ENCODE data around the gene STRIP2.
"Not testable (repeated sequence)": the region's sequence is repeated elsewhere in the genome, so short reads cannot be mapped to it uniquely, and the experiment has no call there.

The STRIP2 gene

DNA sequence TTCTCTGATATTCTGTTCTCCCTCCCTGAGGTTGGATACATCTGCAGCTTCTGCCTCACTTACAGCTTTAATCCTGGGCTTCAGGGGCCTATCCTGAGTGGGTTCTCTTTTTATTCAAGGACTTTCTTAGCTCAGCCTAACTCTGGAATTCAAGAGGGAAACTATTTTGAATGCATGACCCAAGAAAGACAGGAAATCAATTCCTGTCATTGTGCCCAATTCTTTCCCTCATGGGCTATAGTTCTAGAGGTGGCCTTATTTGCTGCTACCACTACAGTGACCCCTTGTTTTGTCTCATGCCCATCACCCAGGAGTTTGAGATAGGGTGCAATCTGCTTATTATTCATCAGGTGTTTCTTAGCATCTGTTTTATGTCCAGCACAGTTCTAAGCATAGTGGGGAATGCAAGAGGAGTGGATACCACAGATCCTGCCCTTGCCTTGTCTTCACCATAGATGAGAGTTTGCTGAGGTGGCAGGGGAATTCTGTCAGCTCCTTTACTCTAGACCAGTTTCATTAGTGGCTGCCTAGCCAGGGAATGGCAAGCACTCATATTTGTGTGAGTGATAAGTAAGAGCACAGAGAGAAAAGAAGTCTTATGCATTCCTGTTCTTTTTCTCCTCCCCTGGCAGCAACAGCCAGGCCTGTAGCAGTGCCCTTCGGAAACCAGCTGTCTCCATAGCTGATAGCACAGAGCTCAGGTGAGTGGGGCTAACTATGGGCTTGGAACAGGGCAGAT, 19.4 kb downstream of the STRIP2 start:
- DNase-seq (ENCODE audit: low read depth in 2 of 2), result no peak

- DNase-seq (ENCODE audit: low read depth in 2 of 2), result no peak
Measured at GRCh38 chr7:129454249-129454551, 20.0 kb downstream of the STRIP2 start.

- DNase-seq (ENCODE audit: low read depth in 2 of 2), result no peak
Measured at GRCh38 chr7:129456421-129456820, 22.2 kb downstream of the STRIP2 start.

- no peak for DNase-seq (ENCODE audit: low read depth in 2 of 2)
Measured at GRCh38 chr7:129457101-129457500, 22.9 kb downstream of the STRIP2 start.

GRCh38 chr7:129458171-129458570, 23.9 kb downstream of the STRIP2 start:
- no peak for DNase-seq (ENCODE audit: low read depth in 2 of 2)

GRCh38 chr7:129461809-129462208, 27.6 kb downstream of the STRIP2 start:
- no peak for DNase-seq (ENCODE audit: low read depth in 2 of 2)

DNA sequence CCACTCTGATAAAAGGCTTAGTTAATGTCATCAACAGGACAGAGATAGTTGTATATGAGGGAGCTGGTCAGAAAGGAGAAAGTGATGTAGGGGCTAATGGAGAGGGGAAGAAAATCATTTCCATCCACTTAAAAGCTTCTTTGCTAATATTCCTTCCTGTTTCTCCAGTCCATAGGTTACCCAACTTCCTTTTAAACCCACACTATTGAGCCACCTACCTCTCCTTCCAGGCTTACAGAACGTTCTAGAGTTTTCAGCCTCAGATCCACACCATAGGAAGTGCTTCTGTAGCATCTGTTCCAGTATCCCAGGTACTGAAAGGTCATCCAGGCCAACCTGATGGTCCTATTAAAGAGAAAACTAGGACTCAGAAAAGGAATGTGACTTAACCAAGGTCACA, 28.2 kb downstream of the STRIP2 start:
- DNase-seq (ENCODE audit: low read depth in 2 of 2), result no peak

GRCh38 chr7:129464194-129464593, 30.0 kb downstream of the STRIP2 start:
- no peak for DNase-seq (ENCODE audit: low read depth in 2 of 2)

DNA sequence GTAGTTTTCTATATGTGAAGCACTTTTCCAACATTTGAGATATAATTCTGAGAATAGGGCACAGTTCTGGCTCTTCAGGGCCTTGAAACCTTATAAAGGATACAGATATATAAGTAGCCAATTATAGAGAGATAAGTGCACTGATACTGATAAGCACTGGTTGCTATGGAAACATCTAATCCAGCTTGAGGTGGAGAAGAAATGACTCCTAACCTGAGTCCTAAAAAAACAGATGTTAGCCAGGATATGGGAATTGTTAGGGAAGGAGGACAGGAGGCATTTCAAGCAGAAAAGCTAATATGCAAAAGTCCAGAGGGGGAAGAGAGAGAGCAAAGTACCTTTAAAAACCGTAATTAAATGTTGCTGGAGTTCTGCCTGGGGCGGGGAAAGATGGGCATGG, 30.8 kb downstream of the STRIP2 start:
- DNase-seq (ENCODE audit: low read depth in 2 of 2), result no peak

GRCh38 chr7:129466796-129467195, 32.6 kb downstream of the STRIP2 start:
- no peak for DNase-seq (ENCODE audit: low read depth in 2 of 2)

GRCh38 chr7:129468087-129468486, 33.9 kb downstream of the STRIP2 start:
- no peak for DNase-seq (ENCODE audit: low read depth in 2 of 2)

GRCh38 chr7:129468547-129468946, 34.3 kb downstream of the STRIP2 start:
- no peak for DNase-seq (ENCODE audit: low read depth in 2 of 2)

- no peak for DNase-seq (ENCODE audit: low read depth in 2 of 2)
Measured at GRCh38 chr7:129469930-129470329, 35.7 kb downstream of the STRIP2 start.

- DNase-seq (ENCODE audit: low read depth in 2 of 2), result no peak
Measured at GRCh38 chr7:129470411-129470810, 36.2 kb downstream of the STRIP2 start.

DNA sequence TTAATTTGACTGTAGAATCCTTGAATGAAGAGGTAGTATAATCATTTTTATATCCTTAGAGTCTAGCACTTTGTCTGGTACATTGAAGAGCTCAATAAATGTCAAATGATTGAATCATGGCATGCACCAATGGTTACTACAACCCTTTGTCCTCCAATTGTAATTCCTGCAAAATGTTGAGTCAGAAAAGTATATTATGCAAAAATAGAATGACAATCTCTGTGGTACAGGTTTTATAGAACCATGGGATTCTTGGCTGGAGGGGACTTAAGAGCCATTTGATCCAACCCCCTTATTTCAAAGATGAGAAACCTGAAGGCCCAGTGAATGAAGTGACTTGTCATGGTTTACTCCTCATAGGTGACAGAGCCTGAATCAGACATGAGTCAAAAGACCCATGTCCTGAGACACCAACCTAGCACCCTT, 37.2 kb downstream of the STRIP2 start:
- no peak for DNase-seq (ENCODE audit: low read depth in 2 of 2)

- not testable (repeated sequence) for DNase-seq (ENCODE audit: low read depth in 2 of 2)
Measured at GRCh38 chr7:129475931-129476330, 41.7 kb downstream of the STRIP2 start.

GRCh38 chr7:129476398-129476797, 42.2 kb downstream of the STRIP2 start:
- DNase-seq (ENCODE audit: low read depth in 2 of 2), result not testable (repeated sequence)

DNA sequence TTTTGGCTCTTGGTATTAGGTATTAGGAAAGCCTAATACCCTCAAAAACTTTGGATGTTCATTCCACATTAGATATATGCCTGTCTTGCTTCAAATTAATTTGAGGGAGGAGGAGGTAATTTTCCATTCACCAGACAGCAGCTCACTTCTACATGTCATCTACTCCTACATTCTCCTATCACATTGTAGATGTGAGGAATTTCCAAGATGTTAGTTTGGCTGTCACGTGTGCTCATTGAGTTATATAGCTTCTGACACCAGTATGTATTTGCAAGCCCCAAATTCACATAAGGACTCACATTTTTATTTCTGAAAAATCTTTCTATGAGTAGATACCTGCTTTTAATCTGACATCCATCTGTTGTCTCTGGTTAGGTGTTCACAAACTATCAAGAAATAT, 45.6 kb downstream of the STRIP2 start:
- DNase-seq (ENCODE audit: low read depth in 2 of 2), result no peak

DNA sequence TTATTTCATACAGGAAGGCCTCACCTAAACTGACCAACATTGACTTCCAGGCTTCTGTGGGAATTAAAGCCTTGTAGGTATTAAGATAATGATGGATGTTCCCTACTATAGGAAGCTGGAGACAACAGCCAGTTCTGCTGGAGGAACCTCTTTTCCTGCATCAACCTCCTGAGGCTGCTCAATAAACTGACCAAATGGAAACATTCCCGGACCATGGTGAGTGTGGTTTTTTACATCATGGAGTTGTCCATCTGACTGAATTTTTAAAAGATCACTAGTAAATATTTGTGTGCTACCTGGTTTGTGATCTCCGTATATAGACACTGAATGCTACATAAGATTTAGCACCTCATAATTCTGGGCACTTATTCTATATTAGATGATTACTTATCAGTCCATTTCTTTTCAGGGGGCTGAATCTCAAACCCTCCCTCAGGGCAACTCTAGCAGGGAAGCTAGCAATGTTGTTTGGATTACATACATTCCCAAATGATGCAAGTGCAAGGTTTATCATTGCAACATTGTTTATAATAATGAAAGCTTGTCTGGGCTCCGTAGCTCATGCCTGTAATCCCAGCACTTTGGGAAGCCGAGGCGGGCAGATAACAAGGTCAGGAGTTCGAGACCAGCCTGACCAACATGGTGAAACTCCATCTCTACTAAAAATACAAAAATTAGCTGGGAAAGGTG, 46.6 kb downstream of the STRIP2 start:
- no peak for DNase-seq (ENCODE audit: low read depth in 2 of 2)

GRCh38 chr7:129481376-129481775, 47.1 kb downstream of the STRIP2 start:
- not testable (repeated sequence) for DNase-seq (ENCODE audit: low read depth in 2 of 2)

- DNase-seq (ENCODE audit: low read depth in 2 of 2), result no peak
Measured at GRCh38 chr7:129482781-129483180, 48.5 kb downstream of the STRIP2 start.

DNA sequence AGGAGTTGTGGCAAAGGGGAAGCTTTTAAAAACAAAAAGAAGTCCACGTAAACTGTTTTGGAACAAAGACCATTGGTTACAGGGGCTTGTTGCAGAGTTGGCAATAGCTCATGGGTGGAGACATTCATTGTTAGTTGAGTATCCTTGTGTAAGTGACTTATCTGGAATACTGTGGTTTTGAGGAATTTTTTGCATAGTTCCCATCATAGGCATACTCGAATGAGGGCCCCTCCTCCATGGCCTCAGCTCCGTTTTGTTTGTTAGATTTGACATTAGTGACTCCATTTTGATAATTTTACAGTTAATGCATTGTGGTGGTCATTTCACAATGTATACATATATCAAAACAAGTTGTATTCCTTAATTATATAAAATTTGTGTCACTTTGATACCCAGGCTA, 55.3 kb downstream of the STRIP2 start:
- no peak for DNase-seq (ENCODE audit: low read depth in 2 of 2)

DNA sequence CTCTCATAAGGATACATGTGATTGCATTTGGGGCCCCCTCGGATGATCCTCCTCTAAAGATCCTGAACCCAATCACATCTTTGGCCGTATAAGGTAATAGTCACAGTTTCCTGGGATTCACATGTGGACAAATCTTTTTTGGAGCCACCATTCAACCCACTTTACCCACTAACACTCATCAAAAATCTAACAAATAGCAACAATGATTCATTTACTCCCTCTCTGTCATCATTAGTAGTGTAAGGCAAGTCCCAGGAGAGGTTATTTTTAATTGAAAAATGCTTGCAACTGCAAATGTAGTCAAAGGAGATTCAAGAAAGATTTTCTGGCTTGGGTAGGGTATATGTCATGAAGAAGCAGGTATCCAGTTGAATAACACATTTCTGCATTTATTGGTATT, 58.2 kb downstream of the STRIP2 start:
- no peak for DNase-seq (ENCODE audit: low read depth in 2 of 2)

DNA sequence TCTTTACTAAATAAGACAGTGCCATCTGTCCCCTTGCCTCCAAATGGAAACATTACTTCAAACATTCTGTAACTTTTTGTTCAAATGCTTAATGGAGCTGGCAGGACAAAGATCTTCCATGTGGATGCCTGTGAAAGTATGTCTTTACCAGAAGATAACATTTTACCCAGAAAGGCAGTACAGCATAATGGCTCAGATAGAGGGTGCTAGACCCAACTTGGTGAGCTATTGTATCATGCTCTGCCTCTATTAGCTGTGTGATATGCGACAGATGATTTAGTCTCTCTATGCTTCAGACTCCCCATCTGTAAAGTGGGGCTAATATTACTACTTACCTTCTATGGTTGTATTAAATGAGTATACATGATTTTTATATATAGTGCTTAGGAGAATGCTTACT, 59.3 kb downstream of the STRIP2 start:
- no peak for DNase-seq (ENCODE audit: low read depth in 2 of 2)
